HG03520 (cell line): ENCODE results near the gene CCDC192.

Experiments
- ATAC-seq: cut with Tn5 transposase; IDR thresholded peaks from one replicate; pipeline ENCODE4 v1.9.1; 2021; ENCODE audit warnings: mild to moderate bottlenecking, moderate library complexity; ENCODE audit not compliant: unreplicated experiment

The CCDC192 gene

GRCh38 chr5:127912411-127912810 is 209.2 kb downstream of the CCDC192 start:
- no peak for ATAC-seq

GRCh38 chr5:127916885-127917573 is 213.8 kb downstream of the CCDC192 start:
- no peak for ATAC-seq

GRCh38 chr5:127919006-127919796 is 216.0 kb downstream of the CCDC192 start:
- ATAC-seq: no peak

GRCh38 chr5:127919818-127920217 is 216.6 kb downstream of the CCDC192 start:
- no peak for ATAC-seq

- ATAC-seq: no peak
Measured at GRCh38 chr5:127920936-127921335, 217.7 kb downstream of the CCDC192 start.

- no peak for ATAC-seq
Measured at GRCh38 chr5:127922603-127923002, 219.4 kb downstream of the CCDC192 start.

- ATAC-seq: no peak
Measured at GRCh38 chr5:127923804-127924570, 220.8 kb downstream of the CCDC192 start.

GRCh38 chr5:127924606-127925005 is 221.4 kb downstream of the CCDC192 start:
- no peak for ATAC-seq

GRCh38 chr5:127925916-127926315 is 222.7 kb downstream of the CCDC192 start:
- no peak for ATAC-seq

- ATAC-seq: no peak
Measured at GRCh38 chr5:127926974-127927373, 223.8 kb downstream of the CCDC192 start.

- no peak for ATAC-seq
Measured at GRCh38 chr5:127928053-127928452, 224.9 kb downstream of the CCDC192 start.

- no peak for ATAC-seq
Measured at GRCh38 chr5:127930311-127930710, 227.1 kb downstream of the CCDC192 start.

GRCh38 chr5:127931396-127931795 is 228.2 kb downstream of the CCDC192 start:
- ATAC-seq: no peak

GRCh38 chr5:127933348-127933747 is 230.2 kb downstream of the CCDC192 start:
- no peak for ATAC-seq

GRCh38 chr5:127934791-127935256 is 231.6 kb downstream of the CCDC192 start:
- no peak for ATAC-seq

GRCh38 chr5:127935398-127935797 is 232.2 kb downstream of the CCDC192 start:
- no peak for ATAC-seq

- no peak for ATAC-seq
Measured at GRCh38 chr5:127936439-127936972, 233.3 kb downstream of the CCDC192 start.

GRCh38 chr5:127938746-127939145 is 235.6 kb downstream of the CCDC192 start:
- ATAC-seq: no peak

GRCh38 chr5:127940854-127941253 is 237.7 kb downstream of the CCDC192 start:
- ATAC-seq: no peak

GRCh38 chr5:127941646-127942045 is 238.5 kb downstream of the CCDC192 start:
- ATAC-seq: no peak
